ENCODE results near the gene PRLR.

GRCh38 chr5:35063414-35063813 lies 166.9 kb downstream of the PRLR start:
- no peak for TF ChIP-seq TSHZ2 (CRISPR knock-in tag; IDR thresholded peaks at IDR 0.05)
- TF ChIP-seq PATZ1 (CRISPR knock-in tag; IDR thresholded peaks at IDR 0.05; ENCODE audit: borderline replicate concordance), result no peak
- no peak for TF ChIP-seq ZFP30 (CRISPR knock-in tag; IDR thresholded peaks at IDR 0.05)
- no peak for TF ChIP-seq RARB (CRISPR knock-in tag; IDR thresholded peaks at IDR 0.05)
- TF ChIP-seq POU6F1 (CRISPR knock-in tag; IDR thresholded peaks at IDR 0.05; ENCODE audit: borderline replicate concordance, low read depth), result no peak
- TF ChIP-seq, protein P1, sequence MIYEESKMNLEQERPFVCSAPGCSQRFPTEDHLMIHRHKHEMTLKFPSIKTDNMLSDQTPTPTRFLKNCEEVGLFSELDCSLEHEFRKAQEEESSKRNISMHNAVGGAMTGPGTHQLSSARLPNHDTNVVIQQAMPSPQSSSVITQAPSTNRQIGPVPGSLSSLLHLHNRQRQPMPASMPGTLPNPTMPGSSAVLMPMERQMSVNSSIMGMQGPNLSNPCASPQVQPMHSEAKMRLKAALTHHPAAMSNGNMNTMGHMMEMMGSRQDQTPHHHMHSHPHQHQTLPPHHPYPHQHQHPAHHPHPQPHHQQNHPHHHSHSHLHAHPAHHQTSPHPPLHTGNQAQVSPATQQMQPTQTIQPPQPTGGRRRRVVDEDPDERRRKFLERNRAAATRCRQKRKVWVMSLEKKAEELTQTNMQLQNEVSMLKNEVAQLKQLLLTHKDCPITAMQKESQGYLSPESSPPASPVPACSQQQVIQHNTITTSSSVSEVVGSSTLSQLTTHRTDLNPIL (CRISPR knock-in tag; IDR thresholded peaks at IDR 0.05; ENCODE audit: low read depth), result no peak
- TF ChIP-seq ZNF8 (CRISPR knock-in tag; IDR thresholded peaks at IDR 0.05), result no peak
- TF ChIP-seq OSR1 (CRISPR knock-in tag; IDR thresholded peaks at IDR 0.05), result no peak
- TF ChIP-seq ZNF70 (CRISPR knock-in tag; IDR thresholded peaks at IDR 0.05), result no peak
- TF ChIP-seq ISL1 (CRISPR knock-in tag; IDR thresholded peaks at IDR 0.05), result no peak
- no peak for TF ChIP-seq TOX (CRISPR knock-in tag; IDR thresholded peaks at IDR 0.05; ENCODE audit: borderline replicate concordance)
- TF ChIP-seq GLIS3 (CRISPR knock-in tag; IDR thresholded peaks at IDR 0.05), result no peak

Measured in SK-N-SH treated with all-trans-retinoic acid at 6 μM for 48 hours (cell line).